BE2C (cell line): Measurements from ENCODE around the gene SNUPN.
A peak's percentile ranks its signal among the peaks of the same experiment; 100 is the strongest.

Experiments used
- DNase-seq: peaks from one replicate; pipeline ENCODE4 v3.0.0-alpha.2; 2020
- H3K27me3 ChIP-seq: fragments of 250-450 bp; sonication (Bioruptor Pico); 2 replicates; pipeline ENCODE4 v1.5.1; 2020; ENCODE audit warnings: mild to moderate bottlenecking
- H3K36me3 ChIP-seq: fragments of 250-450 bp; sonication (Bioruptor Pico); 2 replicates; pipeline ENCODE4 v1.5.1; 2020; ENCODE audit warnings: mild to moderate bottlenecking
- H3K4me1 ChIP-seq: fragments of 250-450 bp; sonication (Bioruptor Pico); 2 replicates; pipeline ENCODE4 v1.5.1; 2020
- H3K4me3 ChIP-seq: 2 replicates; pipeline ENCODE4 v1.5.1; 2011; ENCODE audit warnings: low read depth, low read length
- H3K9me3 ChIP-seq: fragments of 250-450 bp; sonication (Bioruptor Pico); 2 replicates; pipeline ENCODE4 v1.5.1; 2020
- CTCF ChIP-seq: IDR thresholded peaks from 2 replicates; pipeline ENCODE4 v1.5.1; 2012; ENCODE audit warnings: mild to moderate bottlenecking, low read depth, low read length

Gene SNUPN

GRCh38 chr15:75599401-75599800 lies 26.1 kb downstream of the SNUPN start:
- H3K27me3 ChIP-seq, result no peaks in the 10 kb centered on the region
- peaks cover 10% of the 10 kb centered on the region for H3K36me3 ChIP-seq
- no peak overlapping the region for H3K4me3 ChIP-seq
- no peak for DNase-seq
- no peak for TF ChIP-seq CTCF
- H3K9me3 ChIP-seq, result no peaks in the 10 kb centered on the region
- no peaks in the 10 kb centered on the region for H3K4me1 ChIP-seq

- no peak for DNase-seq
- no peak for TF ChIP-seq CTCF
- Histone ChIP-seq H3K4me1 (no peaks in the 10 kb centered on the region), H3K4me3 (no peak overlapping the region), H3K9me3 (no peaks in the 10 kb centered on the region), H3K36me3 (peaks cover 10% of the 10 kb centered on the region), H3K27me3 (no peaks in the 10 kb centered on the region)
Measured at GRCh38 chr15:75598361-75598760, 27.2 kb downstream of the SNUPN start.

GRCh38 chr15:75597667-75598341 lies 27.7 kb downstream of the SNUPN start:
- Histone ChIP-seq H3K36me3 (peaks cover 10% of the 10 kb centered on the region), H3K9me3 (no peaks in the 10 kb centered on the region), H3K4me3 (no peak overlapping the region), H3K4me1 (no peaks in the 10 kb centered on the region), H3K27me3 (no peaks in the 10 kb centered on the region)
- peak; percentile 38 for TF ChIP-seq CTCF
- no peak for DNase-seq

- no peaks in the 10 kb centered on the region for H3K4me1 ChIP-seq
- no peak for DNase-seq
- no peak for TF ChIP-seq CTCF
- H3K4me3 ChIP-seq, result no peak overlapping the region
- no peaks in the 10 kb centered on the region for H3K27me3 ChIP-seq
- peaks cover 10% of the 10 kb centered on the region for H3K36me3 ChIP-seq
- H3K9me3 ChIP-seq, result no peaks in the 10 kb centered on the region
Measured at GRCh38 chr15:75596703-75597345, 28.7 kb downstream of the SNUPN start.

- no peak for DNase-seq
- Histone ChIP-seq H3K4me1 (no peaks in the 10 kb centered on the region), H3K4me3 (no peak overlapping the region), H3K27me3 (no peaks in the 10 kb centered on the region), H3K36me3 (peaks cover 7% of the 10 kb centered on the region), H3K9me3 (no peaks in the 10 kb centered on the region)
- TF ChIP-seq CTCF, result no peak
Measured at GRCh38 chr15:75594276-75594675, 31.2 kb downstream of the SNUPN start.

- DNase-seq, result no peak
- Histone ChIP-seq H3K36me3 (peaks cover under 1% of the 10 kb centered on the region; the same call in 1 of the 2 replicates), H3K27me3 (no peaks in the 10 kb centered on the region), H3K9me3 (no peaks in the 10 kb centered on the region), H3K4me3 (no peak overlapping the region), H3K4me1 (no peaks in the 10 kb centered on the region)
- TF ChIP-seq CTCF, result no peak
Measured at GRCh38 chr15:75591655-75592364, 33.7 kb downstream of the SNUPN start.
